Stimulated activated CD4-positive, alpha-beta T cell treated with anti-CD3 and anti-CD28 coated beads, TNF-alpha, amount 100 ng/mL, for 4 hours (primary cell): Measurements from ENCODE around the gene ARHGAP15.
"Not testable (repeated sequence)": the region's sequence is repeated elsewhere in the genome, so short reads cannot be mapped to it uniquely, and the experiment has no call there.

ENCODE experiments used
- DNase-seq, 3 experiments: peaks; one replicate each; pipeline ENCODE4 v3.0.0-alpha.2; 2020; ENCODE audit warnings: low read depth in 3 of 3

The ARHGAP15 gene

DNA sequence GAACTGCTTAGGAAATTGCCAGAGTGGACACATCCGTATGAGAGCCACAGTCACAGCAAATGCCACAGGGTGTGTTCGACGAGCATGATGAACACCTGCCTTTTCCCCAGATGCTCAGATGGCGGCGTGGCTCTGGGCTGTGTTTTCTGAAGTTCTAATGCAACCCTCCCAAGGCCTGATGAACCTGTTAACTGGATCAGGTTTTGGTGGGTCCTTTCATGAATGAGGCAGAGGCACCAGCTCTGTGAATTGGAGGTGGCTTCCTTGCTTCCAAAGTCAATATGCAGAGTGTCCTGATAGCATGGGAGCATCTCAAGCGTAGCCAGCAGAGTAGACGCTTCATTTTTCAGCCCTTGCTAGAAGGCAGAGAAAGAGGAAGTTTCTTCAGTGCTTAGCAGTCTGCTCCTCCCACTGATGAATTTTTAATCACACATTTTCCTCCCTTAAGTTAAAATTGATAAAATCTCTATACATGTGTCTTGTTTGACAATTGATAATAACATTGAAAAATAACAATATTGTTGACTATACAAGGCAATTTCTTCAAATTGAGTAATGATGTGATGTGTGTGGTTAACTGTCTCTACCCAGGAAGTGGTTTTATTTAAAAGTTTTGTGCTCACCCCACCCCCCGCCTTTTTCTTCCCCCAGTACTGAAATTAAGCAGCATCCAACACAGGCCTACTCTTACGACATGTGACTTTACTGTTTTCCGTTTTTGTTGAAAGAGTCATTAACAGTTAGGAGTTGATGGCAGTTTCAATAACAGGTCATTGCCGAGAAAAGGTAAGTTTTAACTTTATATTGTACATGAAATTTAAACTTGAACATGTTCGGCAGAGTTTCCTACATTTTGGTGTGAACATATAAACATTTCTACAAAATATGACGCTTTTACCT, at the start of gene ARHGAP15:
Gene ARHGAP15, plus strand, starts transcription at position 739 of the 900 bp plus-strand sequence.
- peak; percentile 26 to 52 (median 42) for DNase-seq

DNA sequence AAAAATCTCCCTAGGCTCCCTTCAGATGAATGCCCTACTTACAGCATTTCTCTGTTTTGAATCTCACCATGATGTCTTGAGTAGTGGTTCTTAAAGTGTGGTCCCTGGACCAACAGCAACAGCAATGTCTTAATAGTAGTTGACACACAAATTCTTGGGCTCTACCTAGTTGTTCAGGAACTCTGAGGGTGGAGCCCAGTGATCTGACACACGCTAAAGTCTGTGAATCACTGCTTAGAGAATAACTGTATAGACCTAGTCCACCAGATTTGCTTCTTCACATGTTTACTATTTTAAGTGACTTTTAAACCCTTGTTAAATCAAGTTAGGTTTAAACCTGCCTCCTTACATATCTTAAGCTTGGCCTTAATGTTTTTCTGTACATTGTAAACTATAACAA, 47.6 kb upstream of the ARHGAP15 start:
- DNase-seq: no peak

DNA sequence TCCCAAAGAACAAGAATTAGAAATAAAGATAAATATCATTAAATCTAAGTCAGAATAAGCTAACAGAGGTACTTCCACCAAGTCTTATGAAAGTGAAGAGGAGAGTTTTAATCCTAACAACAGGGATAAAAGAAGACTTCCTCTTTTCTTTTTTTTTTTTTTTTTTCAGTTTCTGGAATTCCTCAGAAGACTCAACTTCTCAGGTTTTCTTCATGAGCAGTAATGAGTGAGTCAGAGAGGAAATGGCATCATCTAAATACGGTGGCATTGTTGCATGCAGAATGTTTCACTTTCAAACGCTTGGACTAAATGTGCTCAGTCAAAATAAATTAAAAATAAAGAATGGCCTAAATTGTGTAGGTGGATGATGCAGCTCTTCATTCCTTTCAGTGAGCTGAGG, 45.6 kb upstream of the ARHGAP15 start:
- no peak for DNase-seq

DNA sequence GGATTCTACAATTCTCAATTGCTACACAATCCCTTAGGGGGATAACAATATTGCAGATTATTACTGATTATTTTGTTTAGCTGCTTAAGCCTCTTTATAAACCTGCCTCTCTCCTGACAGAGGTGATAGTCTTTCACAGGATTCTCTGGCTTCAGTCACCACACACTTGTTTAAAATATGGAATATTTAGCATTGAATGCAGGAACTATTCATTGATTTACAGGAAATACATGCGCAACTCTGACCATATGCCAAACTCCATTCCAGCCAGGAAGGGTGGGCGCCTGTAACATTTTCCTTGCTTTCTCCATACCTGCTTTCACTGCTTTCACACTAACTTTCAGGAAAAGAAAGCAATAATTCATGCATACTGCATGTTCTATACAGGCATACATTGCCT, 44.8 kb upstream of the ARHGAP15 start:
- no peak for DNase-seq

DNA sequence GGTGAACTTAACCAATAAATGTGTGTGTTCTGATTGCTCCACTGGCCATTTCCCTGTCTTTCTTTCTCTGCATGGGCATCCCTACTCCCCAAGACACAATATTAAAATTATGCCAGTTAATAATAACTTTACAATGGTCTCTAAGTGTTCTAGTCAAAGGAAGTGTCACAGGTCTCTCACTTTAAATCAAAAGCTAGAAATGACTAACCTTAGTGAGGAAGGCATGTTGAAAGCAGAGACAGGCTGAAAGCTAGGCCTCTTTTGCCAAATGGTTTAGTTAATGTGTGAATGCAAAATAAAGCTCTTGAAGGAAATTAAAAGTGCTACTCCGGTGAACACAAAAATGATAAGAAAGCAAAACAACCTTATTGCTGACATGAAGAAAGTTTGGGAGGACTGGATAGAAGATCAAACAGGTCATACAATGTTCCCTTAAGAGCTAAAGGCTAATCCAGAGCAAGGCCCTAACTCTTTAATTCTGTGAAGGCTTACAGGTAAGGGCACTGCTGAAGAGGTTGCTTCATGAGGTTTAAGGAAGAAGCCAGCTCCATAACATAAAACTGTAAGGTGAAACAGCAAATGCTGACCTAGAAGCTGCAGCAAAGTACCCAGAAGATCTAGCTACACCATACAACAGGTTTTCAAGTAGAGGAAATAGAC, 44.0 kb upstream of the ARHGAP15 start:
- no peak for DNase-seq

DNA sequence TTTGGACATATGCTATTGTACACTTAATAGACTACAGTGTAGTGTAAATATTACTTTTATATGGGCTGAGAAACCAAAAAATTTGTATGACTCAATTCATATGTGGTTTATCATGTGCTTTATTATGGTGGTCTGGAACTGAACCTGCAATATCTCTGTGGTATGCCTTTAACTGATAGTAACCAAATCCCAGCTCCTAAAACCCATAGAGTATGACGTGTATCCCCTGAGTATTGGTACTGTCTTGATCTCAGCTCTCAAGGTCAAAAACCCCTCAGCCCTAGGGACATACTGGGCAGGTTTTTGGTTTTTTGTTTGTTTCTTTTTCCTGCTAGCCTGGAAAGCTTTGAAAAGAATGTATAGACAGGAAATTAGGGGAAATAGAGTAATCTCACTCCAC, 42.2 kb upstream of the ARHGAP15 start:
- no peak for DNase-seq

DNA sequence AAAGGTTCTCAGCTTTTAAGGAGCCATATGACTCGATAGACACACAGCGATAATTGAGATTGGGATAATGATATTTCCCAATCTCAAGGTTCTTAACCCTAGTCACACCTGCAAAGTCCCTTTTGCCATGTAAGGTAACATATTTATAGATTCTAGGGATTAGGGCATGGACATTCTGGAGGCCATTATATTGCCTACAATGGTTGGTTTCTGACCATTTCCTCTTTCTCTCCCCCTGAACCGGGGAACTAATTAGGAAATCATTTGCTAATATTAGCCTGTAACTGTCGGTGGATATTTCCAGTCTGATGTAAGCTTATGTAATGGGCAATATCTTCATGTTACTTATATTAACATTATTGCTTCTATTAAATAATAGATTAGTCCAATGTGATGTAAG, 40.8 kb upstream of the ARHGAP15 start:
- no peak for DNase-seq

DNA sequence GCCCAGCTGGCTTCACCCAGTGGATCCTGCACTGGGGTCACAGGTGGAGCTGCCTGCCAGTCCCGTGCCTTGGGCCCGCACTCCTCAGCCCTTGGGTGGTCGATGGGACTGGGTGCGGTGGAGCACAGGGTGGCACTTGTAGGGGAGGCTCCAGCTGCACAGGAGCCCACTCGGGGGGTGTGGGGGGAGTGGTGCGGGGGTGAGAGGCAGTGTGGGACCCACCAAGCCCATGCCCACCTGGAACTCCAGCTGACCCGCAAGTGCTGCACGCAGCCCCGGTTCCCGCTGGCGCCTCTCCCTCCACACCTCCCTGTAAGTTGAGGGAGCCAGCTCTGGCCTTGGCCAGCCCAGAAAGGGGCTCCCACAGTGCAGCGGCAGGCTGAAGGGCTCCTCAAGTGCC, 39.7 kb upstream of the ARHGAP15 start:
- DNase-seq: not testable (repeated sequence)

DNA sequence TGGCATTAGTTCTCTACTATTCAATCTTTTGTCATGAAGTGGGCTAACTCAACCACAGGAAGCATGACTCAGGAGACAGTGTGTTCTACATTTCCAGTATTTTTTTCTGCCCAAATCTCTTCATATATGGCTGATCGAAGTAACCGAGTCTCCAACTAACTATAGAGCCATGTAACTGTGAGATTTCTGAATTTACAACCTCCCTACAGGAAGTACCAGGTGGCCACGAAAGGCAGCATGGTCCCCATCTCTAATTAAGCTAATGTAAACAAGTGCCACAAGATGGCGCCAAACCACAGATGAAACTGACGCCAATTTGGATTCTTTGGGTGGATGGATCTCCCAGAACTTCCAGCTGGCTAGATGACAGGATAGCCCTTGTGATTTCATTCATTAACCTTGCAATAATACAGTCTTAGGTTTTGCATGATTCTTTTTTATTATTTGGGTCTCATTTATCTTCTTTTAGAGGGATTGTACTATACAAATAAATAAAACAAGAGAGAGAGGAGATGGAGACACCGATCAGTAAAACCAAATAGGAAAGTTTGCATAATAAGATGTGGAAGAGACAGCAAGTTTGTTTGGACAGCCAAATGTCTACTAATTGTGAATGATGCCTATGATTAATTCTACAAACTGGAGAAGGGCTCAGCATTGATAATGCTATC, 18.3 kb upstream of the ARHGAP15 start:
- DNase-seq: peak in 2 of 3 experiments; percentile 13 to 49

DNA sequence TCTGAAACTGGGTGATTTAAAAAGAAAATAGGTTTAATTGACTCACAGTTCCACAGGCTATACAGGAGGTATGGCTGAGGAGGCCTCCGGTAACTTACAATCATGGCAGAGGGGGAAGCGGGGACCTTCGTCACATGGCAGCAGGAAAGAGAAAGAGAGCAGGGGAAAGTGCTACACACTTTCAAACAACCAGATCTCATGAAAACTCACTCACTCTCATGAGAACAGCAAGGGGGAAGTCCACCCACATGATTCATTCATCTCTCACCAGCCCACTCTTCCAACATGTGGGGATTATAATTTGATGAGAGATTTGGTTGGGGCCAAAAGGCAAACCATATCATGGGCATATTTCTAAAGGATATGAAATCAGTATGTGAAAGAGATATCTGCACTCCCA, 12.0 kb upstream of the ARHGAP15 start:
- DNase-seq: no peak

DNA sequence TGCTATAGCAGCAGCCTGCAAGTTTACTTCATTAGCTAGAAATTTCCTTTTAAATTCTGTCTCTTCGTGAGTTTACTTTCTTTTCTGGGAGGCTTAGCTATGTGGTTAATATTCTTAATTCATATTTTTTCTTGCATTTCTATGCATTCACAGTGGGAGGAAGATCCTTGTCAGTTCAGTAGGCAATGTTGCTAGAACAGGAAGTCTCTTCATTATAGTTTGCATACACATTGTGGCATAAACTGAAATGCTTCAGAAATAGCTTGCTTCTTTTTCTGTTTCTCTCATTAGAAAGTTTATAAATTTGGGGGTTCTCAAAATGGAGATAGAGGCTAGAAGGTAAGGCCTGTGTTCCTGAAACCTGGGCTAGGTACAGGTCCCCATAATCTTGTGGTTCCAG, 8.1 kb upstream of the ARHGAP15 start:
- DNase-seq: no peak

DNA sequence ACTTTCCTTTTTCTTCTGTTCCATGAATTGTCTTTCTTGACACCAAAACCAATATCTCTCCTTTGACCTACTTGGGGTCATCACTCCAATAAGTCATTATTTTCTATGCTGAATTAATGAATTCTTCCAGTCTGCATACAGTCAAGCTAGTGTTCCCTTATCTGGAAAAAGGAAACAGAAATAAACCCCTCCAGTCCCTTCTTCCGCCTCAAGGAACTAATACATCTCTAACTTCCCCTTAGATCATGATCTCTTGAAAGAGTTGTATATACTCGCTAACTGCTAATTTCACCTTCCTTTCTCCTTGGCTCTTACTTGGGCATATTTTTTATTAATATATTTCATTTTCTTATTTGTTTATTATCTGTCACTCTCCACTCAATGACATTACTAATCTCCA, 7.3 kb upstream of the ARHGAP15 start:
- no peak for DNase-seq

DNA sequence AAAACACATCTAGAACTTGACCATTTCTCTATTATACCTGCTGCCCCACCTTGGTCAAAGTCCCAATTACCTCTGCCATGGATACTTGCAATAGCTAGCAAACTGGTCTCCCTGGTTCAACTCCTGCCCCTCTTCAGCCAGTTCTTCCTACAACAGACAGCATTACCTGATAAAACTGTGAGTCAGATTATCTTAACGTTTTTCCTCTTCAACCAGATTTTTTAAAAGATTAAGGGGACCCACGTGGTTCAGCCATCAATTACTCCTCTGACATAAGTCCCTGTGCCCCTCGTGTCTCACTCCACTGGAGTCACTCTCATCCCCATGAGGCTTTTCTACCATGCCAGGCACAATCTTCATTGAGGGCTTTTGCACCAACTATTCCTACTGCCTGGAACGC, 5.3 kb upstream of the ARHGAP15 start:
- DNase-seq: no peak

DNA sequence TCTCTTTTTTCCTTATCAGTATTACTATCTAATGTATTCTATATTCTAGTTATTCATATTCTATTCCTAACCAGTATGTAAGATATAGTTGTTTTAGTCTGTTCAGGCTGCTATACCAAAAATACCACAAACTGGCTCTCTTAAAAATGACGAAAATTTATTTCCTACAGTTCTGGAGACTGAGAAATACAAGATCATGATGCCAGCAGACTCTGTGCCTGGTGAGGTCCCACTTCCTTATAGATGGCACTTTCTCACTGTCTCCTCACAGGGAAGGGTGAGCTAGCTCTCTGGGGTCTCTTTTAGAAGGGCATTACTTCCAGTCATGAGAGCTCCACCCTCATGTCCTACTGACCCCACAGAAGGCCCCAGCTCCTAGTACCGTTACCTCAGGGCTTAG, 4.8 kb upstream of the ARHGAP15 start:
- DNase-seq: no peak

DNA sequence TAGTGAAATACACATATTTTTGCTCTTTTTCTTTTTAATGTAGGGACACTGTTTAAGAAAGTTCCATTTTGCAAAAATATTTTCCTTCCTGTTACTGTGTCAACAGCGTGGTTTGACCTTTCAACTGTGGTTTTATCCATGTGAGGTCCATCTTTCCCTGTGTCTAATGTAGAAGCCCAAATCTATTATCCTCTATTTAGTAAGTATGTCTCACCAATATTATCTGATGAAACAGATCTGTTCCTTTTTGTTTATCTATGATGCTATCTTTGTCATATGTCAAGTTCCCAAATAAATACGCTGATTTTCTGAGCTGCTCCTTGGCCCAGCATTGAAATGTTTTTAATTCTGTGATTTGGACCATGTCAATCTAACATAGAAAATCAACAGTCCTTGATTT, 3.5 kb upstream of the ARHGAP15 start:
- no peak for DNase-seq

DNA sequence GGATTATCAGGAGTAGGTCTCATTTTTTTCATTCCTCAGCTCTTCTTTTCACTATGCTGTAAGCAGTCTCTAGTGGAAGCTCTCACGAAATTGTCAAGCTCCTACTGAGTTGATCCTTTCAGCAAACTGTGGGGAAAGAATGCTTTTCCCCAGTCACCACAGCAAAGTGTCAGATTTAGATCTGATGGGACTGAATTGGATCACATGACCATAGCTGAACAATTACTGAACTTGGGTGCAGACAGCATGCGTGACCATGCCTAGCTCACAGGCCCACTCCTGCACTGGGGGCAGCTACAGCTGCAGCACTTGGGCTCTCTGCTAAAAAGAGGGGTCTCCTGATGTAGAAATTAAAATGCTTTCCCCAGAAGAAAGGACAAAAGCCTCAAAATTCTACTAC, 3.1 kb downstream of the ARHGAP15 start:
- DNase-seq: no peak

DNA sequence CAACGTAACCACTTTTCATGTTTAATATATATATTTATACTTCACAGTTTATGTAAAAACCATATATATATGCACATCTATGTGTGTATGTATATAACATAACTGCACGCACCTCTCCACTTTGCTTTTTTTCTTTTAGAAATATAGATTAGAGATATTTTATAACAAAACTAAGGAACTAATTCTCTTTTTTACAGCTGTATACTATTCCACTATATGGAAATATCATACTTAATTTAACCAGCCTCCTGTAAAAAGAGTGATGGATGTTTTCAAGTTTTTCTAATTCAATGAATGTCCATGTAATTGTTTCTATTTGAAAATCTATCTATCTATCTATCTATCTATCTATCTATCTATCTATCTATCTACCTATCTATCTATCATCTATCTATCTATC, 4.6 kb downstream of the ARHGAP15 start:
- no peak for DNase-seq

DNA sequence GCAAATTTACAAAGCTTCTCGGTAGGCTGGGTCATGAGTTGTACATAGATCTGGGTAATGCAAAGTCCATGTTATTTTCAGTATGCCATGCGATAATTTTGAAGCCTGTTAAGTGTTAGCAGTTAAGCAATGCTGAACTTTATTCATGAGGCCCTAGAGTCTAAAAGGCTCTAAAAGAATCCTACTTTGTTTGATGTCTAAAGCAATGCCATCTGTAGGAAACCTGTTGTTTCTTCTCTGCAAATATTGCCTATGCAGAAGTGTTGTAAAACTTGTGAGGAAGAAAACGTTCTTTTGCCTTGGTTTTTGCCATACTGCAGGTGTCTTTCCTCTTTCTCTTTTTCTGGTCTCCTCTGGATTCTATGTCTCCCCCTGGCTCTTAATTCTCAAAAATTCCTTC, 9.1 kb downstream of the ARHGAP15 start:
- DNase-seq: no peak

DNA sequence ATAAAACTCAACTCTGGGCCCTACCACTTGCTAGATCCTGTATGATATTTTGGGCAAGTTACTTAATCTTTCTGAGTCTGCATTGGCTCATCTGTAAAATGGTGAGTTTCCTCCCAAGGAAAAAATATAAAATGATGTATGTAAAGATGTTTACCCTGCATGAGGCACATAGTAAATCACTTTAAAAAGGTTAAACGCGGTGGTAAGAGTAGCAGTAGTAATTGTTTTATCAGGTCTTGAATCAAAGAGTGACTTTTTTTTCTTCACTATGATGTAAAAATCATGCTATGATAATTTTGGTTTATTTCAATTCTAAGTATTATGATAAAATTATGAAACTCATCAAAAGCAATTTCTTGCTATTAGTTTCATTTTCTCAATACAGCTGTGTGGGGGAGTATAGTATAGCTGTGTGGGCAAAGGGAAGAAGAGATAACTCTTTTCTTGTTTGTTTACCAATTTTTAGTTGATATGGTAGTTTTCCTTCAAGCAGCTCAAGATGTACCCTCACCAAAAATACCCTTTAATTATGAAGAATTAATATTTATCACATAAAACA, 10.7 kb downstream of the ARHGAP15 start:
- no peak for DNase-seq

DNA sequence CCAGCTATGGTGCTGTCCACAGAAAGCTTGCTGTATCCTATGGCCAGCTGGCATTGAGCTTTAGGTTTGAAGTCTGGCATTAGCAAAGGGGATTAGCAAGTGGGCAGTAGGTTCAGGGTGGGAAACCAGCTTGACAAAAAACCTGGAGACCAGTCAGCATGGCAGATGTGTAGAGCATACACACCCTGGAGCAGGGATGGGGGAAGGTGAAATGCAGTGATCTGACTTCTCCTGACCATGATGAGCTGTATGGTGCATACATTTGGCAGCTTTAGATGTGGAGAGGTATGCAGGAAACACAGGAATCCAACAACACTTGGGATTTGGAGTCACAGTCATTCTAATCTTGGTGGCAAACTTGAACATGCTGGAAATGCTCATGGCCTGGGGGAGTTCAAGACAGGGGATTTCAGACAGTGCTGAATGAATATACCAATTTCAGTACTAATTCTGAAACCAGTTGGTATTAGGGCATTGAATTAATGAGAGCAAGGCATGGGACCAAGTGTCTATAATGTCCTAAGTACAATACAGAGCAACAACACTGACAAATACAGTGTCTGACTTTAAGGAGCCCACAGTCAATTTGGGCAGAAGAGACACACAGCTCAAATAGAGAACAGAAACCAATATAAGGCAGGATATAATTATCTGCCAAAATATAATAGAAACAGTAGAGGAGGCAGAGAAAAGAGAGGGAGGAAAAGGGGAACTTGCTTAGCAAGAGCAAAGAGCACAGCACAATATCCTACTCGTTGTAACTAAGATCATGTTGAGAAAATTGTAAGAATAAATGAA, 11.8 kb downstream of the ARHGAP15 start:
- DNase-seq: no peak

DNA sequence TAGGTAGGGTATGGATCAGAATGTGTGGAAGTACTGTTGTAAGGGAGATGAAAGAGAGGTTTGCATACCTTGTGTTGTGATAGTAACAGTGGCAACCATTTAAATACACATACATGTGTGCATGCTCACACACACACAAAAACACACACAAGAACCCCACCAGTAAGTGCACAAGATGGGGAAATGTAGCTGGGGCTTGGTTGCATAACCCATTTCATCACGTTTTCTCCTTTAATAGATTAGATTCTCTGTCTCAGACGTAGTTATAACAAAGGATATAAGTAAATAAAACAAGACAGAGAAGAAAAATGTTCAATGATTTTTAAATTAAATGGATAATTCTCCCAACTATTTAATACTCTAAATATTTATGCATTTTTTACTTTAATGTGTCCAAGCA, 13.4 kb downstream of the ARHGAP15 start:
- DNase-seq: no peak
